Gastroesophageal sphincter (tissue), 4 donors: ENCODE measurements around the gene TCF4. TPM values are rescaled to one million over a fixed set of nuclear protein-coding genes. Genes with fewer than 3 reads are reported as not detected.

Experiments used
- ATAC-seq: fragments of 150-250 bp; one replicate; pipeline ENCODE4 v1.9.1; 2016; ENCODE audit warnings: mild to moderate bottlenecking, moderate library complexity
- H3K27ac ChIP-seq, 4 donors: fragments of 200-600 bp; sonication (generic) in 3 of 4; 1 replicate in 3 of 4; 2 replicates in 1 of 4; pipeline ENCODE4 v1.5.1; 2016 to 2019
- H3K27me3 ChIP-seq: fragments of 200-600 bp; sonication (generic); one replicate; pipeline ENCODE4 v1.5.1; 2019
- H3K36me3 ChIP-seq, 2 donors: fragments of 200-600 bp; sonication (generic); one replicate each; pipeline ENCODE4 v1.5.1; 2019; ENCODE audit warnings: control low read depth in 1 of 2
- H3K4me1 ChIP-seq, 3 donors: fragments of 200-600 bp; sonication (generic); 1 replicate in 2 of 3; 2 replicates in 1 of 3; pipeline ENCODE4 v1.5.1; 2016 to 2019; ENCODE audit warnings: control low read depth in 2 of 3
- H3K4me3 ChIP-seq, 2 donors: fragments of 200-600 bp; sonication (generic); one replicate each; pipeline ENCODE4 v1.5.1; 2019; ENCODE audit warnings: mild to moderate bottlenecking in 1 of 2, moderate library complexity in 1 of 2
- H3K9me3 ChIP-seq, 3 donors: fragments of 200-600 bp; sonication (generic); one replicate each; pipeline ENCODE4 v1.5.1; 2017 to 2019; ENCODE audit warnings: control low read depth in 2 of 3
- EP300 ChIP-seq: sonication (generic); formaldehyde crosslinking; IDR thresholded peaks from one replicate; pipeline ENCODE4 v1.6.1; 2017; ENCODE audit warnings: antibody characterized with exemption, mild to moderate bottlenecking
- POLR2A ChIP-seq, 2 donors: fragments of 450-650 bp; IDR thresholded peaks; one replicate each; pipeline ENCODE4 v1.6.1; 2017; ENCODE audit warnings: antibody characterized with exemption in 2 of 2, mild to moderate bottlenecking in 2 of 2, moderate library complexity in 1 of 2
- POLR2AphosphoS5 ChIP-seq: sonication (generic); formaldehyde crosslinking; IDR thresholded peaks from one replicate; pipeline ENCODE4 v1.6.1; 2017; ENCODE audit warnings: antibody characterized with exemption
- WGBS, 2 donors: methylation state at CpG; one replicate each; pipeline ENCODE4 v1.1.5; 2018; ENCODE audit warnings: low coverage in 1 of 2; 5-methylcytosine and 5-hydroxymethylcytosine counted together
- total RNA-seq, 4 donors: library from RNA; depleted of rRNA; stranded (reverse); fragments of >200 nt; gene quantifications; one replicate each; pipeline ENCODE4 v1.1.0, GENCODE V29; 2016
- TF ChIP-seq, protein P1 (sequence below), 4 experiments: fragments of 200-600 bp in 2 of 4; fragments of 450-650 bp in 2 of 4; sonication (generic) in 1 of 4; IDR thresholded peaks; one replicate each; pipeline ENCODE4 v1.5.1; 2017 to 2019; ENCODE audit warnings: antibody characterized with exemption in 4 of 4, mild to moderate bottlenecking in 2 of 4, moderate library complexity in 2 of 4

TCF4 gene
- total RNA-seq, 4 donors from 2014 or later: 64.1 to 87.6 (median 76.2) TPM

- no peaks in the 10 kb centered on the region for H3K36me3 ChIP-seq
- no peak overlapping the region for H3K27ac ChIP-seq
- no peak for ATAC-seq
- H3K9me3 ChIP-seq: no peaks in the 10 kb centered on the region
- no peak overlapping the region for H3K4me3 ChIP-seq
- no peaks in the 10 kb centered on the region for H3K27me3 ChIP-seq
- H3K4me1 ChIP-seq: no peaks in the 10 kb centered on the region
- TF ChIP-seq, protein P1, sequence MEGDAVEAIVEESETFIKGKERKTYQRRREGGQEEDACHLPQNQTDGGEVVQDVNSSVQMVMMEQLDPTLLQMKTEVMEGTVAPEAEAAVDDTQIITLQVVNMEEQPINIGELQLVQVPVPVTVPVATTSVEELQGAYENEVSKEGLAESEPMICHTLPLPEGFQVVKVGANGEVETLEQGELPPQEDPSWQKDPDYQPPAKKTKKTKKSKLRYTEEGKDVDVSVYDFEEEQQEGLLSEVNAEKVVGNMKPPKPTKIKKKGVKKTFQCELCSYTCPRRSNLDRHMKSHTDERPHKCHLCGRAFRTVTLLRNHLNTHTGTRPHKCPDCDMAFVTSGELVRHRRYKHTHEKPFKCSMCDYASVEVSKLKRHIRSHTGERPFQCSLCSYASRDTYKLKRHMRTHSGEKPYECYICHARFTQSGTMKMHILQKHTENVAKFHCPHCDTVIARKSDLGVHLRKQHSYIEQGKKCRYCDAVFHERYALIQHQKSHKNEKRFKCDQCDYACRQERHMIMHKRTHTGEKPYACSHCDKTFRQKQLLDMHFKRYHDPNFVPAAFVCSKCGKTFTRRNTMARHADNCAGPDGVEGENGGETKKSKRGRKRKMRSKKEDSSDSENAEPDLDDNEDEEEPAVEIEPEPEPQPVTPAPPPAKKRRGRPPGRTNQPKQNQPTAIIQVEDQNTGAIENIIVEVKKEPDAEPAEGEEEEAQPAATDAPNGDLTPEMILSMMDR (IDR thresholded peaks at IDR 0.05): no peak
- TF ChIP-seq EP300 (no peak), POLR2AphosphoS5 (no peak), POLR2A (IDR thresholded peaks at IDR 0.05) (no peak)
- 71 to 100% methylated on average over 1 of the region's 1 CpG for WGBS, 2 donors
These were observed 41.1 kb upstream of the TCF4 start for GRCh38 chr18:55629133-55629532.

DNA sequence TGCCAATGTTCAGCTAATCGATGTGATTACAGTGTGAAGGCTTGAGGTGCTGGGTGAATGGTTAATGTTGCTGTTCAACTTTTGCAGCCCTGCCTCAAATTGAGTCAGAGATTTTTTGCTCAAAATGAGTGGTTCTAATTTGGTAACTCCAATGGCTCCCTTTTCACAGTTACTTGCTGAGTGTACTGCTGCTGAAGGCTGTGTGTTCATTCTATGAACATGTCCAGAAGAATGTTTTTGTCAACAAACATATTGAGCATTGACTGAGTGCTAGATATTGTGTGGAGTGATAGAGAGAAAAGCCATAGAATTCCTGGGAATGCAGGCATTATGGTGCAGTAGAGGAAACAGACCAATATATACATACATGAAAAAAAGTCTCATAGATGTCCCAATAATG, 39.0 kb upstream of the TCF4 start:
- no peak overlapping the region for H3K4me3 ChIP-seq
- ATAC-seq: no peak
- H3K27ac ChIP-seq: no peak overlapping the region
- no peaks in the 10 kb centered on the region for H3K27me3 ChIP-seq
- WGBS, 2 donors: 85 to 90% methylated on average over 1 of the region's 1 CpG
- H3K36me3 ChIP-seq: no peaks in the 10 kb centered on the region
- TF ChIP-seq POLR2A (IDR thresholded peaks at IDR 0.05) (no peak), POLR2AphosphoS5 (no peak), EP300 (no peak)
- TF ChIP-seq, protein P1 (IDR thresholded peaks at IDR 0.05): no peak
- H3K4me1 ChIP-seq: no peaks in the 10 kb centered on the region
- H3K9me3 ChIP-seq: no peaks in the 10 kb centered on the region

DNA sequence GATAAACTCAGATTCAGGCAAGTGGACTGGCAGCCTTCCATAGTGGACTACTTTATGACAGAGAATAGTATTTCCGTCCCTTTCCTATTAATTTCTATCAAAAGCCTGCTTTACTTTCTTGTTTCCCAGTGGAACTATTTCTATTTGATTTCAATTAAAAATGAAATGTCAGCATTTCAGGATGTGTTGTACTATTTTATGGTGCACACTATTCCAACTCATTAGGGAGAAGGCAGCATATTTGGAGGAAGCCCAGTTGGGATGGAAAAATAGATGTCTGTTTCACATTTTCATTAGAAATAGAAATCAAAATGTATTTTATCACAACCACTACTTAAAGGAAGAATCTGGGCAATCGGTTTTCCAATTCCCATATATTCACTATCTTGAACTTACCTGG, 37.9 kb upstream of the TCF4 start:
- Histone ChIP-seq H3K27me3 (no peaks in the 10 kb centered on the region), H3K4me3 (no peak overlapping the region), H3K27ac (no peak overlapping the region), H3K36me3 (no peaks in the 10 kb centered on the region), H3K9me3 (no peaks in the 10 kb centered on the region), H3K4me1 (no peaks in the 10 kb centered on the region)
- TF ChIP-seq POLR2A (IDR thresholded peaks at IDR 0.05): no peak
- TF ChIP-seq EP300: no peak
- TF ChIP-seq, protein P1 (IDR thresholded peaks at IDR 0.05): no peak
- no peak for TF ChIP-seq POLR2AphosphoS5
- WGBS, 2 donors: 57 to 74% methylated on average over 2 of the region's 2 CpGs
- no peak for ATAC-seq

GRCh38 chr18:55623626-55624025, 35.6 kb upstream of the TCF4 start:
- Histone ChIP-seq H3K27me3 (no peaks in the 10 kb centered on the region), H3K36me3 (no peaks in the 10 kb centered on the region), H3K4me3 (no peak overlapping the region), H3K4me1 (no peaks in the 10 kb centered on the region), H3K27ac (no peak overlapping the region), H3K9me3 (no peaks in the 10 kb centered on the region)
- no peak for ATAC-seq
- WGBS, 2 donors: 85 to 95% methylated on average over 3 of the region's 3 CpGs
- TF ChIP-seq EP300: no peak

DNA sequence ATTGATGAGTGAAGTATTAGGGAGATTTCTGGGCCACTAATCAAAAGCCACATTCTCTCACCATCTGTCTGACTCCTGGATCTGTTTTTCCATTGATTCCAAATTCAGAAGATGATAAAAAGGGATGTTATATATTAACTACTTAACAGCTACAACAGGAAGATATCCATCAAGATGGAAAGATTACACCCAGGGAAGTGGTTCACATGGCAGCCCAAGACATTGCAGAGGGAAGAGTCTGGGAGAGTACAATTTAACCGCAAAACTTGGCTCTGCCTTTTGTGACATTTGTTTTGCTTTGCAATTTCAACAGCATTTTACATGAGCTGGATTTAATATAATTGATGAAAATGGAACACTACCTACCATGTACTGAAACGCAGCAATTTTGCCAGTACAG, 22.5 kb upstream of the TCF4 start:
- Histone ChIP-seq H3K27me3 (no peaks in the 10 kb centered on the region), H3K4me3 (no peak overlapping the region), H3K9me3 (peaks cover 0 to 5% (median 0%) of the 10 kb centered on the region in 3 donors), H3K36me3 (no peaks in the 10 kb centered on the region), H3K4me1 (no peaks in the 10 kb centered on the region), H3K27ac (no peak overlapping the region)
- ATAC-seq: no peak
- no peak for TF ChIP-seq POLR2AphosphoS5
- no peak for TF ChIP-seq EP300
- TF ChIP-seq POLR2A (IDR thresholded peaks at IDR 0.05): no peak
- TF ChIP-seq, protein P1 (IDR thresholded peaks at IDR 0.05): no peak
- WGBS, 2 donors: 86 to 88% methylated on average over 1 to 2 of the region's 2 CpGs
